Natural killer cell (primary cell): Measurements from ENCODE around the gene HTRA3. TPM values are rescaled to one million over a fixed set of nuclear protein-coding genes. Genes with fewer than 3 reads are reported as not detected.

Experiments used
- ATAC-seq, 3 donors: fragments of 150-1000 bp in 2 of 3; fragments of 200-7000 bp in 1 of 3; cut with Tn5 transposase; 1 replicate in 1 of 3; 2 replicates in 2 of 3; pipeline ENCODE4 v1.10.0; 2021; ENCODE audit warnings: mild to moderate bottlenecking in 2 of 3, moderate library complexity in 2 of 3
- DNase-seq, 2 donors: peaks; one replicate each; pipeline versions ENCODE4 v3.0.0 to v3.0.0-alpha.2; 2013 to 2021; ENCODE audit warnings: mixed read lengths in 1 of 2
- H3K27ac ChIP-seq: one replicate; pipeline ENCODE4 v1.5.1; 2013; ENCODE audit warnings: mild to moderate bottlenecking, low read length
- H3K27me3 ChIP-seq: one replicate; pipeline ENCODE4 v1.6.1; 2013; ENCODE audit warnings: low read length; ENCODE audit not compliant: control insufficient read depth, insufficient read depth
- H3K36me3 ChIP-seq: one replicate; pipeline ENCODE4 v1.6.1; 2013; ENCODE audit warnings: low read length; ENCODE audit not compliant: control insufficient read depth, insufficient read depth
- H3K4me1 ChIP-seq: one replicate; pipeline ENCODE4 v1.6.1; 2013; ENCODE audit warnings: low read length; ENCODE audit not compliant: control insufficient read depth, insufficient read depth
- H3K4me3 ChIP-seq: one replicate; pipeline ENCODE4 v1.5.1; 2013; ENCODE audit warnings: low read length
- H3K9me3 ChIP-seq: one replicate; pipeline ENCODE4 v1.6.1; 2013; ENCODE audit warnings: low read length; ENCODE audit not compliant: control insufficient read depth, insufficient read depth
- H3K27ac Mint-ChIP-seq, 2 donors: one replicate each; pipeline ENCODE4 v1.8.0; 2022; ENCODE audit warnings: mild to moderate bottlenecking in 2 of 2, mixed read lengths in 2 of 2, moderate library complexity in 1 of 2
- H3K27me3 Mint-ChIP-seq, 2 donors: one replicate each; pipeline ENCODE4 v1.8.0; 2022; ENCODE audit warnings: low read depth in 2 of 2, mixed read lengths in 2 of 2
- H3K36me3 Mint-ChIP-seq: one replicate; pipeline ENCODE4 v1.8.0; 2022; ENCODE audit warnings: mixed read lengths
- H3K4me1 Mint-ChIP-seq, 2 donors: one replicate each; pipeline ENCODE4 v1.8.0; 2022; ENCODE audit warnings: mixed read lengths in 2 of 2
- H3K4me3 Mint-ChIP-seq: one replicate; pipeline ENCODE4 v1.8.0; 2022; ENCODE audit warnings: mild to moderate bottlenecking, moderate library complexity, mixed read lengths
- H3K9me3 Mint-ChIP-seq, 2 donors: one replicate each; pipeline ENCODE4 v1.8.0; 2022; ENCODE audit warnings: mixed read lengths in 2 of 2
- CTCF ChIP-seq: fragments of 200-600 bp; IDR thresholded peaks from one replicate; pipeline ENCODE4 v1.8.0; 2022; ENCODE audit warnings: antibody characterized with exemption
- WGBS: methylation state at CpG from one replicate; pipeline ENCODE4 v1.1.7; 2013; ENCODE audit warnings: missing lambda C conversion rate; ENCODE audit not compliant: insufficient coverage; 5-methylcytosine and 5-hydroxymethylcytosine counted together
- intact Hi-C: fragments of 100-400 bp; cut with micrococcal nuclease; formaldehyde crosslinking; loops from one replicate; pipeline ENCODE4 v1.14.2; 2022
- total RNA-seq, 4 donors: library from RNA; stranded (reverse); fragments of 120-200 nt in 1 of 4; gene quantifications; one replicate each; pipeline versions ENCODE4 v1.2.3 to v1.2.4, GENCODE V29; 2013 to 2022

The HTRA3 gene
- total RNA-seq, 3 donors from 2014 or later (not counting 1 experiment from before 2014, with no cell fraction given): not detected

GRCh38 chr4:8285976-8286718 lies 16.6 kb downstream of the HTRA3 start:
- ATAC-seq (no peak), DNase-seq (no peak)
- Histone ChIP-seq H3K9me3 (no peaks in the 10 kb centered on the region), H3K4me3 (no peak overlapping the region), H3K4me1 (no peaks in the 10 kb centered on the region), H3K27me3 (no peaks in the 10 kb centered on the region), H3K27ac (no peak overlapping the region), H3K36me3 (no peaks in the 10 kb centered on the region)
- Mint-ChIP-seq H3K36me3 (no peaks in the 10 kb centered on the region), H3K4me3 (no peak overlapping the region), H3K4me1 (no peaks in the 10 kb centered on the region), H3K27me3 (no peaks in the 10 kb centered on the region), H3K27ac (no peak overlapping the region), H3K9me3 (no peaks in the 10 kb centered on the region)
- no peak for TF ChIP-seq CTCF
- intact Hi-C loops: no loop called here
- 91% methylated on average over 23 of the region's 23 CpGs for WGBS

GRCh38 chr4:8286719-8287342 lies 17.3 kb downstream of the HTRA3 start:
- 89% methylated on average over 15 of the region's 15 CpGs for WGBS
- ATAC-seq (no peak), DNase-seq (no peak)
- no peaks in the 10 kb centered on the region for H3K36me3 ChIP-seq
- no peaks in the 10 kb centered on the region for H3K9me3 ChIP-seq
- no peaks in the 10 kb centered on the region for H3K36me3 Mint-ChIP-seq
- no peak overlapping the region for H3K4me3 ChIP-seq
- no peaks in the 10 kb centered on the region for H3K27me3 ChIP-seq
- no peak for TF ChIP-seq CTCF
- H3K4me1 ChIP-seq: no peaks in the 10 kb centered on the region
- no peak overlapping the region for H3K27ac ChIP-seq
- H3K27ac Mint-ChIP-seq: no peak overlapping the region
- H3K9me3 Mint-ChIP-seq: no peaks in the 10 kb centered on the region
- intact Hi-C loops: no loop called here
- no peak overlapping the region for H3K4me3 Mint-ChIP-seq
- no peaks in the 10 kb centered on the region for H3K27me3 Mint-ChIP-seq
- H3K4me1 Mint-ChIP-seq: no peaks in the 10 kb centered on the region

DNA sequence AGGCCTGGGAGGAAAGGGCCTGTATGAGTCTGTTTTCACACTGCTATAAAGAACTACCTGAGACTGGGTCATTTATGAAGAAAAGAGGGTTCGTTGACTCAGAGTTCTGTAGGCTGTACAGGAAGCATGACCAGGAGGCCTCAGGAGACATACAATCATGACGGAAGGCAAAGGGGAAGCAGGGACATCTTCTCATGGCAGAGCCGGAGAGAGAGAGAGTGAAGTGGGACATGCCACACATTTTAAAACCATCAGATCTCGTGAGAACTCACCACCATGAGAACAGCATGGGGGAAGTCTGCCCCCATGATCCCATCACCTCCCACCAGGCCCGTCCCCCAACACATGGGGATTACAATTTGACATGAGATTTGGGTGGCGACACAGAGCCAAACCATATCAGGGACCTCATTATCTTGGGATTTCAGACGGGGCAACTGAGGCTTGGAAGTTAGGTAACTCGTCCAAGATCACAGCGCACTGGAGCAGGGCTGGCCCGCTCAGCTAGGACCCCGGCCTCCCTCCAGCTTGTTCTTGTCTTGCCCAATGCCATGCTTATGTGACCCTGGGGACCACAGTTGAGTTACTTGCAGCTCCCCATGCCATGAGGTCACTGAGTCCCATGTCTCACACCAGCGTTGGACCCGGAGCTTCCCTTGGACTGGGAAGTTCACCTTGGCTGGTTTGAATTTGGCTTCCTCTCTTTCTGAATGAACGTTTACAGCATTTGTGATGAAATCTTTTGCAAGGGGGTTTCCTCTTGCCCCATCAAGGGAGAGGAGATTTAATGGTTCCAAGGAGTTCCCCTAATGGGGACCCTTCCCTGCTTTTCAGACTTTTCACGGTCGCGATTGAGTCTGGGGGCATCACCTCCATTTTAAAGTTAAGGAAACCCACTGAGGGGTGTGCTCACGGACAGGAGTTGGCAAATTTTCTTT lies 18.1 kb downstream of the HTRA3 start:
- DNase-seq: no peak
- intact Hi-C loops: no loop called here
- no peak overlapping the region for H3K4me3 ChIP-seq
- H3K4me3 Mint-ChIP-seq: no peak overlapping the region
- ATAC-seq: no peak
- no peak for TF ChIP-seq CTCF
- H3K4me1 Mint-ChIP-seq: no peaks in the 10 kb centered on the region
- H3K27me3 ChIP-seq: no peaks in the 10 kb centered on the region
- no peaks in the 10 kb centered on the region for H3K36me3 ChIP-seq
- no peaks in the 10 kb centered on the region for H3K27me3 Mint-ChIP-seq
- H3K27ac Mint-ChIP-seq: no peak overlapping the region
- no peaks in the 10 kb centered on the region for H3K9me3 Mint-ChIP-seq
- no peaks in the 10 kb centered on the region for H3K36me3 Mint-ChIP-seq
- H3K27ac ChIP-seq: no peak overlapping the region
- no peaks in the 10 kb centered on the region for H3K9me3 ChIP-seq
- 89% methylated on average over 18 of the region's 18 CpGs for WGBS
- H3K4me1 ChIP-seq: no peaks in the 10 kb centered on the region
